Measurements from ENCODE around the gene SLC34A3.
"Not testable (repeated sequence)": the region's sequence is repeated elsewhere in the genome, so short reads cannot be mapped to it uniquely, and the experiment has no call there.

Gene SLC34A3

DNA sequence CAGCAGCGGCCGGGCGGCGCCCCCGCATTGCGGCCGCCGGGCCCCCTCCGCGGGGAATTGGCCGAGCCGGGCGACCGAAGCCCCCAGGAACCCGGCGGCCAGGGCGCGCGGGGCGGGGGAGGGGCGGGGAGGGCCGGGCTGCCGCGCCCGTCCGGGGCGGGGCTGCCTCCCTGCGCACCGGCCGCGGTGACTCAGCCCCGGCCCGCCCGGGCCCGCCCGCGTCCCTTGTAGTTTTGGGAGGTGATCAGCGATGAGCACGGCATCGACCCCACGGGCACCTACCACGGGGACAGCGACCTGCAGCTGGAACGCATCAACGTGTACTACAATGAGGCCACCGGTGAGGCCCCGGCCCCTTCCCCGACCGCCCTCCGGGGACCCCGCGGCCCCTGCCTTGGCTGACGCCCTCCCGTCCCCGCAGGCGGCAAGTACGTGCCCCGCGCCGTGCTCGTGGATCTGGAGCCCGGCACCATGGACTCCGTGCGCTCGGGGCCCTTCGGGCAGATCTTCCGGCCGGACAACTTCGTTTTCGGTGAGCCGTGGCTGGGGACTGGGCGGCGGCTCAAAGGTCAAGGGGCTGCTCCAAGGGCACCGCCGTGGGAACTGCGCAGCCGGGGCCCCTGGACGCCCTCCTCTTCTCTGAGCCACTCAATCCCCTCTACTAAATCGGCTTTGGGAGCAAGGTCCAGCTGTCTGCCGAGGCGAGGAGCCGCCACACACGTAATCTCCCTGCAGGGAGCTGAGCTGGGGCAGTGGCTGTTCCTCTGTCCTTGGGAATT is 11.0 kb downstream of the SLC34A3 start:
- no peak for DNase-seq (ENCODE audit: low spot score)

DNA sequence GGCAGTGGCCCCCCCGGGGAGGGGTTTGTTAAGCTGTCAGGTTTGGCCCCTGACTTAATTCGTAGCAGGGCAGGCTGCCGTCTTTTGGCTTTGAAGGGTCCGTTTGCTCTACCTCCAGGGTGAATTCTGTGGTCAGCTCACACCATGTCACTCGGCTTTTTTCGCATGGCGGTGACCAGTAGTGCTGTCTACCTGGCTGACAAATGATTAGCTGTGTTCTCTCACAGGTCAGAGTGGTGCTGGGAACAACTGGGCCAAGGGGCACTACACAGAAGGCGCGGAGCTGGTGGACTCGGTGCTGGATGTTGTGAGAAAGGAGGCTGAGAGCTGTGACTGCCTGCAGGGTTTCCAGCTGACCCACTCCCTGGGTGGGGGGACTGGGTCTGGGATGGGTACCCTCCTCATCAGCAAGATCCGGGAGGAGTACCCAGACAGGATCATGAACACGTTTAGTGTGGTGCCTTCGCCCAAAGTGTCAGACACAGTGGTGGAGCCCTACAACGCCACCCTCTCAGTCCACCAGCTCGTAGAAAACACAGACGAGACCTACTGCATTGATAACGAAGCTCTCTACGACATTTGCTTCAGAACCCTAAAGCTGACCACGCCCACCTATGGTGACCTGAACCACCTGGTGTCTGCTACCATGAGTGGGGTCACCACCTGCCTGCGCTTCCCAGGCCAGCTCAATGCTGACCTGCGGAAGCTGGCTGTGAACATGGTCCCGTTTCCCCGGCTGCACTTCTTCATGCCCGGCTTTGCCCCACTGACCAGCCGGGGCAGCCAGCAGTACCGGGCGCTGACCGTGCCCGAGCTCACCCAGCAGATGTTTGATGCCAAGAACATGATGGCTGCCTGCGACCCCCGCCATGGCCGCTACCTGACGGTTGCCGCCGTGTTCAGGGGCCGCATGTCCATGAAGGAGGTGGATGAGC is 11.8 kb downstream of the SLC34A3 start:
- no peak for DNase-seq (ENCODE audit: low spot score)

DNA sequence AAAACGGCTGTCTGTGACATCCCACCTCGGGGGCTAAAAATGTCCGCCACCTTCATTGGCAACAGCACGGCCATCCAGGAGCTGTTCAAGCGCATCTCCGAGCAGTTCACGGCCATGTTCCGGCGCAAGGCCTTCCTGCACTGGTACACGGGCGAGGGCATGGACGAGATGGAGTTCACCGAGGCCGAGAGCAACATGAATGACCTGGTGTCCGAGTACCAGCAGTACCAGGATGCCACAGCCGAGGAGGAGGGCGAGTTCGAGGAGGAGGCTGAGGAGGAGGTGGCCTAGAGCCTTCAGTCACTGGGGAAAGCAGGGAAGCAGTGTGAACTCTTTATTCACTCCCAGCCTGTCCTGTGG is 12.5 kb downstream of the SLC34A3 start:
- not testable (repeated sequence) for DNase-seq (ENCODE audit: low spot score)

DNA sequence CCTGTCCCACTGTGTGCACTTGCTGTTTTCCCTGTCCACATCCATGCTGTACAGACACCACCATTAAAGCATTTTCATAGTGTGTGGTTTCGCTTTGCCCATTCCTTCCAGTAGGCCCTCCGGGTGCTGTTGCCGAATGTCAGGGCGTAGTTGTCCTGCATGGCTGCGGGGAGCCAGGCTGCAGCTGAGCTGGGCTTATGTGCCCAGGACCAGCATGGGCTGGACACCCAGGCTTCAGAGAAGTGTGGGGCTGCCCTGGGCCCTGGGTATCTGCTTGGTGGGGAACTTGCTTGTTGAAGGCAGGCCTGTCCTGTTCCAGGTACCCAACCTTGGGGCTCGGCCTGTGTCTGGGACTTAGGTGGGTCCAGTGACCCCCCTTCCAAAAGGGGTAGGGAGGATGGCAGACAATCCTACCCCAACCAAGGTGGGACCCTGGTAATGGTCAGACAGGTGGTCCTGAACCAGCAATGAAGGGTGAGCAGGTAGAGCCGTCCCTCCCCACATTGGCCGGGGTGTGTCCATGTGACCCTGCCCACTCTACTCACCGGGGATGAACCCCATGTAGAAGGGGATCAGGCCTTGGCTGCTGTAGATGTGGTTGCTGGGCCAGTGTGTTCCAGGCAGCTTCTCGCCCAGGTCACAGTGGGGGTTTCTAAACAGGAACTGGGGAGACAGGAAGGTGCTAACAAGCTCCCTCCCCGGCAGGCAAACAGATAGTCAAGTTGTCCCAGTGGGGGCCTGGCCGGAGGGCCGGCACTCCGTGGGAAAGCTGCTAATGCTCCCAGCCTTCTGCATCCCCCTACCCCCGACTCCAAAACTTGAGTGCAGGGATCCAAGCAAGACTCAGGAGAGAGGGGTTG is 13.2 kb downstream of the SLC34A3 start:
- DNase-seq (ENCODE audit: low spot score) = no peak

DNA sequence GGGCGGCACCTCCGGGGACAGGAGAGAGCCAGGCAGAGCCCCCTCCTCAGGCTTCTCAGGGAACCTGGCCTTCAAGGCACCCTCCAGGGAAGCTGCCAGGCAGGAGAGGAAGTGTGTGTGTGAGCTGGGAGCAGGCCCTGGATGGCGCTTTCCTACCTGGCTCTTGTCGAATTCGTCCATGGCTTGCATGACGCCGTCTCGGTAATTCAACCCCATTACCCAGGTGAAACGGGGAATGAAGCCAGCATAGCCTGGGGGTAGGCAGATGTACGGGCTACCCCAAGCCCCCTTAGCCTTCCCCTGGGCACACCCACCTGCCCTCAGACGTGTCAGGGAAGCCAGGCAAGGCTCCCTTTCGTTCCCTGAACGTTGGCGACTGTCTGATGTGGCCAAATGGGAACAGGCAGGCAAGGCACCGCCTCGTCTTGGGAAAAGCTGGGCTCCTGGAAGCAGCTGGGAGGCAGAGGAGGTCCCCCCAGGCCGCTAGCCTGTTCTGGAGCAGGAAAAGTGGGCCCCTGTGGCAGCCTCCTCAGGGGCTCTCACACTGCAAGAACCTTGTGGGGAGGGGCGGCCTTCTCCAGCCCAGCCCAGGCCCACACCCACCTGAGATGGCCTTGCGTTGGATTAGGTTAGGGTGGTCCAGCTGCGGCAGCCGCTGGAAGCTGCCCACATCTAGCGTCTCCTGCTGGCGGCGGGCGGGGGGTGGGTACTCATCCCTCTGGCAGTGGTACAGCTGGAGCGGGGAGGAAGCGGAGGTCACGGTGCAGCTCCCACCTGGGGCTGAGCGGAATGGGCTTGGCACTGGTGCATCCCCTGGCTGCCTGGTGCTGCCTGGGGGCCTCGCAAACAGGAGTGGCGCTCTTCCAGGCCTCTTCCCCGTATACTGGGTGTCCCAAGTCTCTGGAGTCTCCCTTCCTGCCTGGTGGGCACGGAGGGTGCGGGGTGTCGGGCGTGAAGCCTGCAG is 14.1 kb downstream of the SLC34A3 start:
- no peak for DNase-seq (ENCODE audit: low spot score)

DNA sequence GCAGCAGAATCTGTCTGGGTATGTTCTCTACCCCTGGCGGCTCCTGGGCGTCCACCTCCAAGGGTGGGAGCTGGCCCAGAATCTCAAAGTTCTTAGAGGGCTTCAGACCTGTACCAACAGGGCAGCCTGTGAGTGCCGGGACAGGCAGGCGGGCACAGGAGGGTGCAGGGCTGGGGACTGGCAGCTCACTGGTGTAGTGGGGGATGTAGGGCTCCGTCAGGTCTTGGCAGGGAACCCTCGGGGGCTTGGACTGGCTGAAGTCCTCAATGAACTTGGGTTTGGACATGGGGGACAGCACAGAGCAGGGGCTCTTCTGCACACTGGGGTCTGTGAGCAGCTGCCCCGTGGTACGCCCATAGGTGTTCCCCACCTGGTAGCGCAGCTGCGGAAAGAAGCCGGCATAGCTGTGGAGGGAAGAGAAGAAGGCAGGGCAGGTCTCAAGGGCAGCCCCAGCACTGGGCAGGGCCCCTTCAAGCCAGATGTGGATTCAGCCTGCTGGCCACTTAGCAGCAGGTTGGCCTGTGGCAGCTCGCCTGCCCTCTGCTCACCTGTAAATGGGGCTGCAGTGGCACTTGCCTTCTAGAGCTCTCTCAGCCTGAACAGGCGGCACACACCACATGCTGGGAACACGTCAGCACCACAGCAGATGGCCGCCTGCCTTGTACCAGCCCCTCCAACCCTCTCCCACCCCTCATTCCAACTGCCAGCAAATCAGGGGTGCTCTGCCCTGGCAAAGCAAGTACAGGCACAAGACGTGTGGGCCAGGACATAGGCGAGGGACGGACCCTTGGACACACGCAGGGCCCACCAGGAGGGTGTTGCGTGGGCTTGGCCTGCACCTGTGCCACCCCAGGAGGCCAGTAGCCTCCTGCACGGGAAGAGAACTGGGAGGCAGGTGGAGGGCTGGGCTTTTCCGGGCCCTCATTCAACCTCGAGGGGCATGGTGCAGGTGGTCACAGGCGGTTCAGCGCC is 15.0 kb downstream of the SLC34A3 start:
- no peak for DNase-seq (ENCODE audit: low spot score)

DNA sequence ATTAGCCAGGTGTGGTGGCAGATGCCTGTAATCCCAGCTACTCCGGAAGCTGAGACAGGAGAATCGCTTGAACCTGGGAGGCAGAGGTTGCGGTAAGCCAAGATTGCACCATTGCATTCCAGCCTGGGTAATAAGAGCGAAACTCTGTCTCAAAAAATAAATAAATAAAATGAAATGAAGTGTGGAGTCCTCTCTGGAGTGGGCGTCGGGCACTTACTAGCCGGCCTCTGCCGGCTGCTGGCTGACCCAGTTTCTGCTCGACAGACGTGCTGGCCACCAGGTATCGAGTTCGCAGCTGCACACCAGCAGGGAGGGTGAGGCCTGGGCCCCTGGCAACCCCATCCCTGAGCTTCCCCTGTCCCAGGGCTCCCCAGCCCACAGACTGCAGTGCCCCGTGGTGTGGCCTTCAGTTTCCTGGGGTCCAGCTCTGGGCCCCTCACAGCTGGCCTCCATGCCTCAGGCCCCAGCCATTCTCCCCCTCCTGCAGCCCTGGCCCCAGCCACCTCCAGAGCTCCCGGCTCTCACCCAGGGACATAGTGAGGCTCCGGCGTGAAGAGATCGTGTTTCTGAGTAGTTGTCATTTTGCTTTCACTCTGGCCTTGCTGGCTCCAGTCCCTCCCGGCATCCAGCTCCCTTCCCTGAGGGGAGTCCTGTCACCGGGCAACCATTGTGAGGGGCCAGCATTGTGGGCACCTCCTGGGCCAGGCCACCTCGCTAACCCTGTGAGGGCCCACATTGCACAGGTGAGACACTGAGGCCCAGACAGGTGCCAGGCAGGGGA is 16.6 kb downstream of the SLC34A3 start:
- DNase-seq (ENCODE audit: low spot score) = no peak

DNA sequence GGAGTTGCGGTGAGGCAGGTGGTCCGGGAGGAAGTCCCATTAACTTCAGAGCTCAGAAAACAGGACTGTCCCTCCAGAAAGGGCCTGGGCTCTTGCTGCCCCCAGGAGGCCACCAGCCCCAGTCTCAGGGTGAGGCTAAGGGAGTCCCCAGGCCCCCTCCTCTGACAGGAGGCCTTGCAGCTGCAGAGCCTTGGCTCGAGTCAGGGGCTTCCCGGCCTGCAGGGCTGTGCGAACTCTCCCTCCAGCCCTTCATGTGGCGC is 17.1 kb downstream of the SLC34A3 start:
- DNase-seq (ENCODE audit: low spot score) = no peak

DNA sequence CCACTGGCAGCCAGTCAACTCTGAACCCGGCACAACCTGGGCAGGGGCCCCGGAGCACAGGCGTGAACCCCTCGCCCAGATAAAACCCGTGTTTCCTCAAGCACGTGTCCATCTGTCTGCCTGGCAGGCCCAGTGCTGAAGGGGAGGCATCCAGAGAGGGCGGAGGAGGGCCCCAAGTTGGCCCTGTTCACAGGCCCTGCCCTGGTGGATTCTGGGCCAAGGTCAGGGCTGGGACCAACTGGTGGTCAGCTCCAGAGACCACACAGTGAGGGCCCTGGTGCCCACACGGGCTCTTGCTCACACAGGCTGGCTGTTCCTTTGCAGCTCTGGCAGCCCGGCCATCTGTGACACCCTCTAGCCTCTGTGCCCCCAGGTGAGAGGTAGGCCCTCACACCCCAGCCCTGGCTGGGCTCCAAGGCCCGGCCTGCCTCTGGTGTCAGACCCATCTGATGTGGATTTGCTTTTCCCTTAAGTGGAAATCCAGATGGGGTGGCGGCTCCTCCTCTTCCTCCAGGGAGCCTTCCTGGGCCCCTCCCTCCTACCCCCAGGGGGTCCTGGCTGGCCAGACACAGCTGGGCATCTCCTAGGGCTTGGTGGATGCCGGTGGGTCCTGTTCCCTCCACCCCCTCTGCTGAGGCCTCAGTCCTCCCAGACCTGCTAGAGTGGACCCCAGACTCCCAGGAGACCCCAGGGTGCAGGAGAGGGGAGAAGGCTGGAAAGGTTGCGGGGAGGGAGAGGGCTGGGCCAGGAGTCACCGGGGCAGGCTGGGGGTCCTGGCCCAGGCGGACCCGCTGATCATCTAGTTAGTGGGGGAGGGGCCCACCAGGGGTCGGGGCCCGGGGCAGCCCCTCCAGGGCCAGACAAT is 19.9 kb downstream of the SLC34A3 start:
- DNase-seq (ENCODE audit: low spot score) = no peak

DNA sequence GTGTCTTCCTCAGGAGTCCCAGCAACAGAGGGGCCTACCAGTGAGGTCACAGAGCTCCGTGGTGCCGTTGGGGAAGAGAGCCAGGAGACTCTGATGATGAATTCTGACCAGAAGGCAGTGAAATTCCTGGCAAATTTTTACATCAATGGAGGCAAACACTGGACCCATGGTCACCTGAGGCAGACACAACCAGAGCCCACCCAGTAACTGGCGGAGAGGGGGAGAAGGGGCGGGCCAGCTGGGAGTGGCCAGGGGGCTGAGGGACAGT is 20.4 kb downstream of the SLC34A3 start, which contains the start of gene STPG3:
Gene STPG3, plus strand, starts transcription at position 93 of the 268 bp plus-strand sequence. Its CDS starts 1 bp downstream, at position 94.
- no peak for DNase-seq (ENCODE audit: low spot score)

DNA sequence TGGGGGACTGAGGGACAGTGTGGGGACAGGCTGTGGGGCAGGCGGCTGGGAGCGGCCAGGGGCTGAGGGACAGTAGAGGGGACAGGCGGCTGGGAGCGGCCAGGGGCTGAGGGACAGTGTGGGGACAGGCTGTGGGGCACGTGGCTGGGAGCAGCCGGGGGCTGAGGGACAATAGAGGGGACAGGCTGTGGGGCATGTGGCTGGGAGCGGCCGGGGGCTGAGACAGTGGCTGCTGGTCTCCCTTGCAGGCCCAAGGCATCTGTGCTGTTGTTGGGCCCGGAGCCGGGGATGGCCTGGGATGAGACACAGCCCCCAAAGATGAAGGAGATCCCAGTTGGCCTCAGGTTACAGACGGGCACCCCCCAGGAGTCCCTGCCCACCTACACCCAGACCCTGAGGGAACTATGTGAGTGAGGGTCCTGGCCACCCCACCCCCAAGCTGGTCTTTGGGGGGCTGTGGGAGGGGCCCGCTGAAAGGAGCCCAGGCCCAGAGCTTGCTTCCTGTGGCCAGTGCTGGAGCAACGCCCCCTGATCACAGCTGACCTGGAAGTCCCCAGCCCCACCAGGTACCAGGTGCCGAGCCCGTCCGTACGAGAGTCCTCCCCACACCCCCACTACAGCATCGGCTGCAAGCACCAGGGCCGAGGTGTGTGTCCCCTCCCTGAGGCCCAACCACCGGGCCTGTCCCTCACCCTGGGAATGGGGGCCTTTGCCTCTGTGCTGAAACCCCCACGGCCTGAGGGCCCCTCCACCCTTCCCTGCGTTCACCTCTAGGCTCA is 21.0 kb downstream of the SLC34A3 start:
- no peak for DNase-seq (ENCODE audit: low spot score)

DNA sequence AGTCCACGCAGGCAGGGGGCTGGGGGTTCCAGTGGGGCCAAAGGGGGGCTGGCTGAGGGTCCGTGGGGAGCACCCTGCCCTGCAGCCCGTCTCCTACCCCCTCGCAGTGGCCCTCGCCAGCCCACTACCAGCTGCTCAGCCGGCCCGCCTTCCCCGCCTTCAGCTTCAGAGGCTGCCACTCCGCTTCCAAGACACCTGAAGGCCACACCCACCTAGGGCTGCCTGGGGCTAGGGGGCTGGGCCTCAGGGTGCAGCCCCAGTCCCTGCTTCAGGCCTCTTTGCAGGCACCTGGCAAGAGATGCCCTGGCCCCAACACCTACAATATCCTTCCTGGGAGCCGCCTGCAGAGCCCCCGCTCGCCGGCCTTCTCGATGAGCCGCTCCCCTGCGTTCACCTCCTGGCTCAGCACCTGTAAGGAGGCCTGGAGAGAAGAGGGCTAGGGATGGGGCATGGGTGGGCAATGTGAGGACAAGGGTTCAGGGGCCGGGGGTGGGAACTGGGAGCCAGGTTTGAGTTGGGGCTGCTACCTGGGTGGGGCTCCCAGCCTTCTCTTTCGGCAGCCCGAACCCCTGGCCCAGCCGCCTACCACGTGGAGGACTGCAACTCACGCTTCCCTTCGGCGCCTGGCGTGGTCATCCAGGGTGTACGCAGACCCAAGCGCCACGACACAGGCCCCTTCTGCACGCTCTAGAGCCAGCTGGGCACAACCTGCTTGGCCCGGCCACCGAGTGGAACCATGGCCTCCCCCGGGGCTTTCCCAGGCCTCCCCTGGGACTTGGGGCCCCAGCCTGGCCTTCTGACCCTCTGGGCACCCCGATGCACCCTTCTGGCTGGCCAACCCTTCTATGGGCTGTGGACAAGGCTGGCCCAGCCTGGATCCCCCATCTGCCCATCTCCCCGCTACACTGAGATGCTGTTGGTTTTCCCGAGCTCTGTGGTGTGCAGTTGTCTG is 22.1 kb downstream of the SLC34A3 start:
- no peak for DNase-seq (ENCODE audit: low spot score)

DNA sequence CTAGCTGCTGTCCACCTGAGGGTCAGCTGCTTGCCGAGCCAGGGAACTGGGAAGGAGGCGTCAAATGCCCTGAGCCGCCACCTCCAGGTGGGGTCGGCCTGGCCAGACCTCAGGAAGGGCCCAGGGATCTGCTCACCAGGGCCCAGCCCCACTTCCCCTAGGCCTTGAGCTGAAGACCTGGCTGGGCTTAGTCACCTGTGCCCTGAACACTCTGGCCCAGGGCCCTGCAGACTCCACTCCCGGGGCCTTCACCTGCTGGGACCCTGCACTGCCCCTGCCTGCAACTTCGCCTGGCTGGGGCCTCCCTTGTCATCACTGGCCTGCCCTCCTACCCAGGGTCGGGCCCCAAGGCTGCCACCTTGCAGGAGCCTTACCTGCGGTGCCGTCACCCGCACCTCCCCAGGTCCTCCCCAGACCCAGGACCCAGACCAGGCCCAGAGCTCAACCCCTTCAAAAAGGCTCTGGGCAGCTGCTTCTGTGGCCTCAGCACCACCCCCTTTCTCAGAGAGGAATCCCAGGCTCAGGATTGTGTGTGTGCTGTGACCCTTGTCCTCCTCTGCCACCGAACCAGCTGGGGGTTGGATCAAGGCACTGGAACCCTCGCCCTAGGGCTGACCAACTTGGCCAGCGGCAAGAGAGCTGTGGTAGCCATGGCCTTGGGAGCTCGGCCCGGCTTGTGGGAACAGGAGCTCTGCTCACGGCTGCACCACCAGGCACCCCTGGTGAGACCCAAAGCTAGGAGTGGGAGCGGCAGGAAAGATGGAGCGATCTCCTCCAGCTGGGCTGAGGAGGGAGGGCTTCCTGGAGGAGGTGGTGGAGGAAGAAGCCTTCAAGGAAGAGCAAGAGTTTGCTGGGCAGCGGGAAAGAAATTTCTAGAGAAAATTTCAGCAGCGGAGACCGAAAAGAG is 23.3 kb downstream of the SLC34A3 start:
- no peak for DNase-seq (ENCODE audit: low spot score)

DNA sequence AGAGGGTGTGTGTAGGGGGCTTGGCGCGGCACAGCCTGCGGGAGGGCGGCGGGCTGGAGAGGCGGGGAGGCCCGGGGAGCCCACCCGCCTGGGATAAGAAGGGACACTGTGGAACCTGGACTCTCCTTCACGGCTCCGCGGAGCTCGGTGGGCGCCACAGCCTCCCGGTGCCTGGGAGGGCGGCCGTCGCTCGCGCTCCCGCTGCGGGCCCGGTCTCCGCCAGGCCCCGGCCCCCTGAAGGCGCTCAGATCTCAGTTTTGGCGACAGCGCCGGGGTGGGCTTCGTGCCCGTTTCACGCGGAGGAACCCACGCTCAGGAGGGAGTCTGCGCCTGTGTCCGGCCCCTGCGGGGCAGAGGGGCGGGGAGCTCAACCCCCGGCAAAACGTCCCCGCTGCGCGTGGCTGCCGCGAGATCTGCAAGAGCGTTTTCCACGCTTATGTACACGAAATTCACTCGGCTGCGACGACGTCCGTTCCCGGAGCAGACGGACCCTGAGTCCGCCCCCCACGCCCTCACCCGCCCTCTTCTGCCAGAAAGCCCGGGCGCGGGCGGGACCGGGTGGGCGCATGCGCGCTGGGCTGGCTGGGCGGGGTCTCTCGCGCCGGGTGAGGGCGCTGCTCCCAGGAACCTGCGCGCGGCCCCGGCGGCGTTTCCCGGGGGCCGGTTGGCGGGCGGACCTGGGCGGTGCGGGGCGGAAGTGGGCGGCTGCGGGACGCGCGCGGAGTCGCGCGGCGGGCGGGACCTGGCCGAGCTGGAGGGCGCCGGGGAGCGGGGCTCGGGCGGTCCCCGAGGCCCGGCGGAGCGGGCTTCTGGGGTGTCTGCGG is 24.1 kb downstream of the SLC34A3 start, which contains the start of gene NELFB:
Gene NELFB, plus strand, starts transcription at position 704 of the 824 bp plus-strand sequence.
- peak; percentile 99 for DNase-seq (ENCODE audit: low spot score)

Data from HuH-7 (cell line).